Inferior parietal cortex (tissue), 1 donor: ENCODE results near the gene FASTKD3.
A peak's percentile ranks its signal among the peaks of the same experiment; 100 is the strongest.

Source experiments
- DNase-seq: peaks from one replicate; pipeline ENCODE4 v3.0.0-alpha.2; 2016; ENCODE audit errors: extremely low spot score

FASTKD3 gene

GRCh38 chr5:7849681-7850394, 19.0 kb downstream of the FASTKD3 start:
- no peak for DNase-seq

- DNase-seq = no peak
Observed at GRCh38 chr5:7848296-7848695, 20.5 kb downstream of the FASTKD3 start.

- no peak for DNase-seq
Observed at GRCh38 chr5:7846327-7846726, 22.5 kb downstream of the FASTKD3 start.

GRCh38 chr5:7845557-7845956, 23.3 kb downstream of the FASTKD3 start:
- DNase-seq = no peak

- DNase-seq = no peak
Observed at GRCh38 chr5:7844901-7845300, 23.9 kb downstream of the FASTKD3 start.

- DNase-seq = no peak
Observed at GRCh38 chr5:7842531-7842930, 26.3 kb downstream of the FASTKD3 start.

- no peak for DNase-seq
Observed at GRCh38 chr5:7837403-7837802, 31.4 kb downstream of the FASTKD3 start.

GRCh38 chr5:7834982-7835381, 33.8 kb downstream of the FASTKD3 start:
- no peak for DNase-seq

- no peak for DNase-seq
Observed at GRCh38 chr5:7828269-7828668, 40.6 kb downstream of the FASTKD3 start.

GRCh38 chr5:7827610-7828009, 41.2 kb downstream of the FASTKD3 start:
- peak; percentile 49 for DNase-seq

GRCh38 chr5:7825630-7826029, 43.2 kb downstream of the FASTKD3 start:
- DNase-seq = no peak

- DNase-seq = no peak
Observed at GRCh38 chr5:7824995-7825394, 43.8 kb downstream of the FASTKD3 start.

- DNase-seq = no peak
Observed at GRCh38 chr5:7823594-7823993, 45.2 kb downstream of the FASTKD3 start.

- DNase-seq = no peak
Observed at GRCh38 chr5:7822449-7822848, 46.4 kb downstream of the FASTKD3 start.

GRCh38 chr5:7816535-7816901, 52.3 kb downstream of the FASTKD3 start:
- DNase-seq = no peak

GRCh38 chr5:7815892-7816534, 52.8 kb downstream of the FASTKD3 start:
- peak; percentile 74 for DNase-seq

- DNase-seq = no peak
Observed at GRCh38 chr5:7814816-7815215, 54.0 kb downstream of the FASTKD3 start.

- DNase-seq = no peak
Observed at GRCh38 chr5:7813576-7813975, 55.3 kb downstream of the FASTKD3 start.

- DNase-seq = no peak
Observed at GRCh38 chr5:7813007-7813406, 55.8 kb downstream of the FASTKD3 start.

- no peak for DNase-seq
Observed at GRCh38 chr5:7811715-7812114, 57.1 kb downstream of the FASTKD3 start.
